Immature natural killer cell (primary cell): ENCODE results near the gene DTWD1. TPM values are rescaled to one million over a fixed set of nuclear protein-coding genes. Genes with fewer than 3 reads are reported as not detected.

Source experiments
- DNase-seq, 3 donors: peaks; one replicate each; pipeline ENCODE4 v3.0.0; 2022; ENCODE audit warnings: mixed read lengths in 1 of 3
- H3K27ac Mint-ChIP-seq, 6 donors: one replicate each; pipeline ENCODE4 v1.8.0; 2020; ENCODE audit warnings: mixed read lengths in 6 of 6, mild to moderate bottlenecking in 5 of 6, inconsistent platforms in 4 of 6, moderate library complexity in 3 of 6
- H3K27me3 Mint-ChIP-seq, 3 donors: one replicate each; pipeline ENCODE4 v1.8.0; 2020 to 2021; ENCODE audit warnings: low read depth in 3 of 3, mild to moderate bottlenecking in 3 of 3, mixed read lengths in 3 of 3, moderate library complexity in 3 of 3, inconsistent platforms in 1 of 3
- H3K36me3 Mint-ChIP-seq, 3 donors: one replicate each; pipeline ENCODE4 v1.8.0; 2020; ENCODE audit warnings: mixed read lengths in 3 of 3, inconsistent platforms in 2 of 3, mild to moderate bottlenecking in 2 of 3
- H3K4me1 Mint-ChIP-seq, 2 donors: one replicate each; pipeline ENCODE4 v1.8.0; 2020; ENCODE audit warnings: inconsistent platforms in 2 of 2, mild to moderate bottlenecking in 2 of 2, mixed read lengths in 2 of 2, moderate library complexity in 1 of 2
- H3K4me3 Mint-ChIP-seq, 5 donors: one replicate each; pipeline ENCODE4 v1.8.0; 2020; ENCODE audit warnings: mild to moderate bottlenecking in 5 of 5, mixed read lengths in 5 of 5, inconsistent platforms in 3 of 5, moderate library complexity in 3 of 5
- H3K9me3 Mint-ChIP-seq, 6 donors: one replicate each; pipeline ENCODE4 v1.8.0; 2020; ENCODE audit warnings: mild to moderate bottlenecking in 6 of 6, mixed read lengths in 6 of 6, inconsistent platforms in 4 of 6, moderate library complexity in 3 of 6
- polyA plus RNA-seq, 3 donors: library from polyadenylated mRNA; unstranded; fragments of 300-500 nt; fragmentation: Illumina TruSeq; gene quantifications; one replicate each; pipeline ENCODE4 v1.2.3, GENCODE V29; 2021

Gene DTWD1
- polyA plus RNA-seq, 3 donors from 2014 or later: 11.3 to 19.7 (median 16.9) TPM

- Mint-ChIP-seq H3K36me3 (peaks cover 5 to 15% (median 14%) of the 10 kb centered on the region in 3 donors), H3K9me3 (peaks cover 0 to 4% (median 1%) of the 10 kb centered on the region in 6 donors), H3K27me3 (peaks cover 2 to 9% (median 4%) of the 10 kb centered on the region in 3 donors), H3K4me1 (peaks cover 31 to 42% of the 10 kb centered on the region in 2 donors), H3K4me3 (peak overlapping the region; percentile 96 to 99 (median 98)), H3K27ac (peak overlapping the region in 4 of 6 donors; percentile 30 to 98 (median 92))
- no peak for DNase-seq
Observed at GRCh38 chr15:49621887-49622286, 1.0 kb downstream of the DTWD1 start.

GRCh38 chr15:49622561-49622960 lies 1.7 kb downstream of the DTWD1 start:
- peaks cover 5 to 15% (median 14%) of the 10 kb centered on the region in 3 donors for H3K36me3 Mint-ChIP-seq
- H3K27ac Mint-ChIP-seq: peak overlapping the region in 1 of 6 donors; percentile 7
- peak overlapping the region in 2 of 5 donors; percentile 15 to 99 for H3K4me3 Mint-ChIP-seq
- H3K27me3 Mint-ChIP-seq: peaks cover 2 to 9% (median 4%) of the 10 kb centered on the region in 3 donors
- no peak for DNase-seq
- H3K4me1 Mint-ChIP-seq: peaks cover 31 to 42% of the 10 kb centered on the region in 2 donors
- H3K9me3 Mint-ChIP-seq: peaks cover 0 to 4% (median 1%) of the 10 kb centered on the region in 6 donors

DNA sequence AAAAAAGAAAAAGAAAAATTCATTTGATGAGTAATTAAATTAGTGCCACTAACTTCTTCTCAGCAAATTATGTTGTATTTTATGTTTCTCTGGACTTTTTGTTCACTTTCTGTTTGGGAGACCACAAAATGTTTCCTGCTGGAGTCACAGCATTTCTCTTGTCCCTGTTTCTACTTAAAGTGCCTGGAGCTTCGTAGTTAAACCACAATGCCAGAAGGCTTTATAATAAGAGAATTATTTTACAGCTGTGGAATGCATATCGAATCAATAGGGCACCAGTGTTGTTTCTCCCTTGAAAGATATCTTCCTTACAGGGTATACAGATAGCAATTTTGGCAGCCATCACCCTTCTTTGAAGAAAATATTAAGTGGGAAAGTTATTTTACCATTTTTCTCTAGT lies 3.2 kb downstream of the DTWD1 start:
- H3K4me3 Mint-ChIP-seq: peak overlapping the region in 2 of 5 donors; percentile 15 to 44
- DNase-seq: no peak
- peaks cover 2 to 9% (median 4%) of the 10 kb centered on the region in 3 donors for H3K27me3 Mint-ChIP-seq
- H3K4me1 Mint-ChIP-seq: peaks cover 31 to 42% of the 10 kb centered on the region in 2 donors
- H3K36me3 Mint-ChIP-seq: peaks cover 5 to 21% (median 14%) of the 10 kb centered on the region in 3 donors
- peaks cover 0 to 4% (median 0%) of the 10 kb centered on the region in 6 donors for H3K9me3 Mint-ChIP-seq
- H3K27ac Mint-ChIP-seq: peak overlapping the region in 2 of 6 donors; percentile 32 to 53

GRCh38 chr15:49625460-49626036 lies 4.7 kb downstream of the DTWD1 start:
- peaks cover 0 to 4% (median 0%) of the 10 kb centered on the region in 6 donors for H3K9me3 Mint-ChIP-seq
- H3K4me1 Mint-ChIP-seq: peaks cover 22 to 33% of the 10 kb centered on the region in 2 donors
- no peak overlapping the region for H3K27ac Mint-ChIP-seq
- H3K27me3 Mint-ChIP-seq: peaks cover 3 to 5% (median 4%) of the 10 kb centered on the region in 3 donors
- peaks cover 5 to 28% (median 14%) of the 10 kb centered on the region in 3 donors for H3K36me3 Mint-ChIP-seq
- DNase-seq: no peak
- H3K4me3 Mint-ChIP-seq: no peak overlapping the region

DNA sequence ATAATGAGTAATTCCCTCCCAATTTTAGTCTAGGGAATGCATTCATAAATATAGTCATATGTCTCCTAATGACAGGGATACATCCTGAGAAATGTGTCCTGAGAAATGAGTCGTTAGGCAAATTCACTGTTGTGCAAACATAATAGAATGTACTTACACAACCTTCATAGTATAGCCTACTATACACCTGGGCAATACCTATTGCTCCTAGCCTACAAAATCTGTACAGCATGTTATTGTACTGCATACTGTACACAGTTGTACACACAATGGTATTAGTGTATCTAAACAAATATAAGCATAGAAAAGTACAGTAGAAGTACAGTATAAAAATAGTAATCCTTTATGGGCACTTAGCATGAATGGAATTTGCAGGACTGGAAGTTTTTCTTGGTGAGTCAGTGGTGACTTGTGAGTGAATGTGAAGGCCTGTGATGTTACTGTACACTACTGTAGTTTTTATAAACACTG lies 6.6 kb downstream of the DTWD1 start:
- Mint-ChIP-seq H3K9me3 (peaks cover 0 to 4% (median 0%) of the 10 kb centered on the region in 6 donors), H3K36me3 (peaks cover 5 to 28% (median 14%) of the 10 kb centered on the region in 3 donors), H3K4me1 (peaks cover 7 to 14% of the 10 kb centered on the region in 2 donors), H3K27me3 (peaks cover 0 to 2% (median 0%) of the 10 kb centered on the region in 3 donors), H3K27ac (no peak overlapping the region), H3K4me3 (no peak overlapping the region)
- DNase-seq: no peak

DNA sequence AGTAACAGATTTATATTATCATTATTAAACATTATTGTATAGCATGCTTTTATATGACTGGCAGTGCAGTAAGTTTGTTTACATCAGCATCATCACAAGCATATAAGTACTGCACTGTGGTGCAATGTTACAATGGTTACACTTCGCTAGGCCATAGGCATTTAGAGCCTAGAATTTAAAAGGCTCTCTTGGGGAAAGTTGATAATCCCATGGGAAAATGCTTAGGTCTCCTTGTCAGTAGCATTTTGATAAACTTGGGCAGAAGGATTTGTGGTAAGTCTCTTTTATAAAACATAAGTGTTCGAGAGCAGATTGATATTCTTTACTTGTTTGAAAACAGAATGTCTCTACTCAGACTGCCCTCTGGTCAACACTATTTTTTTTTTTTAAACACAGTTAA lies 7.5 kb downstream of the DTWD1 start:
- DNase-seq: no peak
- Mint-ChIP-seq H3K27ac (no peak overlapping the region), H3K4me3 (no peak overlapping the region), H3K36me3 (peaks cover 5 to 28% (median 14%) of the 10 kb centered on the region in 3 donors), H3K9me3 (peaks cover 0 to 4% (median 0%) of the 10 kb centered on the region in 6 donors), H3K4me1 (peaks cover 5 to 8% of the 10 kb centered on the region in 2 donors), H3K27me3 (peaks cover 0 to 2% (median 0%) of the 10 kb centered on the region in 3 donors)

DNA sequence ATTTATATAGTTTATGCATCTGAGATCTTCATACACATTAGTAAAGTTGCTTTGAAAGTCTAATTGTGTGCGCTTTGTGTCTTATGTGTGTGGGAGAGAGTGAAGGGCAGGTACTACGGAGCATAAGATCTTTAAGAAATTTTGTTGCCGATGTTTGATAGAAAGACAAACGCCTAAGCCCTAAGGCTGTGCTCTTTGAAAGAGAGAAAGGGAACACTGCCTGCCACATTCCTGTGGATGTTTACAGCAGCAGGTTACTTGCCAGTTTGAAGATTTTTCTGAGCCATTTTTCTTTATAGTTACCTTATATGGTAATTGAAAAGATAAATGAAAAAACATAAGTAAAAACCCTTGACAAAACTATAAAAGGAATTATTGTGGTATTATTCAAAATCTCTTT lies 17.0 kb downstream of the DTWD1 start:
- no peaks in the 10 kb centered on the region for H3K9me3 Mint-ChIP-seq
- H3K4me3 Mint-ChIP-seq: no peak overlapping the region
- no peaks in the 10 kb centered on the region for H3K4me1 Mint-ChIP-seq
- DNase-seq: no peak
- H3K36me3 Mint-ChIP-seq: peaks cover 9 to 23% (median 16%) of the 10 kb centered on the region in 3 donors
- H3K27ac Mint-ChIP-seq: no peak overlapping the region
- H3K27me3 Mint-ChIP-seq: no peaks in the 10 kb centered on the region

DNA sequence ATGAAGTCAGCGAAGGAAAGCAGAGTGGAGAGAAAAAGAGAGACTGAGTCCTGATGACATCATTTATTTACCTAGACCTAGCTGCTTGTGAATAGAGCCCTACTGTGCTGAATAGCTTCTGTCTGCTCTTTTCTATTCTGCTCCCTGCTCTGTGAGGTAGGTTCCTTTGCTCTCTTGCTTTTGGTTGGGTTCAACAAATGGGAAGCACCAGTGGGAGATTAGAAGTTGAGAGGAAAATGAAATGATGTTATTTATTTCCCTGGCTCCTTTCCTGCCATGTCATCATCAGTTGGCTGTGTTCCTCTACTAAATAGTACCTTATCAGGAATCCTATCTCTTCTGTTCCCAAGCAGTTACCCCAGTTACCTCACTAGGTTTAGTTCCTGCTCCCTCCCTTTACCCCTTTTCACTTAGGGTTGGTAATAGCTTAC lies 23.5 kb downstream of the DTWD1 start:
- H3K27me3 Mint-ChIP-seq: peaks cover 0 to 1% (median 0%) of the 10 kb centered on the region in 3 donors
- H3K36me3 Mint-ChIP-seq: peaks cover 0 to 25% (median 15%) of the 10 kb centered on the region in 3 donors
- H3K27ac Mint-ChIP-seq: no peak overlapping the region

DNA sequence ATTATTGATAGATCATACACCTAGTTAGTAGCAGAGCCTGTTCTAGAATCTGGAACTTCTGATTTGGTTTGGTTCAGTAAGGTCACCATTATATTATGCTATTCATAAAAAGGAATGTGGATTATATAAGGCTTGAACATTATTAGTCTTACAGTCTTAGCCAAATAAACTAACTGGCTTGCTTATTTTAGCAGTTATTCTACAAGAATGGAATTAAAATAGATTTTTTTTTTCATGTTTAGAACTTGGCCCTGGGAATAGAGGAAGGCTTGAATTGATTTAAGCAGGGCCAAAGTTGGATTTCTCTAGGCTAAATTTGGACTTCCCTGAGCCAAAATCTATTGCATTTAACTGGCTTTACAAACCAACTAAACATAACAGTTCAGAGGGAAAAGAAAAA lies 24.4 kb downstream of the DTWD1 start:
- Mint-ChIP-seq H3K27me3 (peaks cover 0 to 1% (median 0%) of the 10 kb centered on the region in 3 donors), H3K27ac (no peak overlapping the region), H3K4me3 (no peak overlapping the region), H3K4me1 (no peaks in the 10 kb centered on the region), H3K36me3 (peaks cover 0 to 21% (median 15%) of the 10 kb centered on the region in 3 donors), H3K9me3 (no peaks in the 10 kb centered on the region)
- no peak for DNase-seq

More for the DNA sequence above, 23.5 kb downstream of the DTWD1 start:
- H3K4me1 Mint-ChIP-seq: no peaks in the 10 kb centered on the region
- H3K9me3 Mint-ChIP-seq: no peaks in the 10 kb centered on the region
- DNase-seq: no peak
- H3K4me3 Mint-ChIP-seq: no peak overlapping the region

DNA sequence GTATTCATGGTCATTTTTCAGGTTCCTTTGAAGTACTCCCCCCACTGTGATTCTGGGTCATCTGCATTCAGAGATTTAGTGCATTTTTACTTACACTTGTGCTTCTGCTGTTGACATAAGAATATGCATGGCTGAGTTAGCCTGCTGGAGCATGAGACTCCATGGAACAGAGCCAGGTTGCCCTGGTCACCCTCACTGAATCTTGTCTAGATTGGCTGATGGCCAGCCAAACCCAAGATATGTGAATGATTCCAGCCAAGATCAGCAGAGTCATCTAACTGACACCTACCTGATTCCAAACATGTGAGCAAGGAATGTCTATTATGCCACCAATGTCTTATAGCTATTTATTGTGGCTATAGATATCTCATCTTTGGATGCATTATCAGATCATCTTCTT lies 25.1 kb downstream of the DTWD1 start:
- H3K36me3 Mint-ChIP-seq: peaks cover 0 to 21% (median 15%) of the 10 kb centered on the region in 3 donors
- no peak for DNase-seq
- H3K27me3 Mint-ChIP-seq: peaks cover 0 to 1% (median 0%) of the 10 kb centered on the region in 3 donors
- H3K9me3 Mint-ChIP-seq: peaks cover 0 to 4% (median 0%) of the 10 kb centered on the region in 6 donors
- no peak overlapping the region for H3K27ac Mint-ChIP-seq
- no peaks in the 10 kb centered on the region for H3K4me1 Mint-ChIP-seq
- H3K4me3 Mint-ChIP-seq: no peak overlapping the region

- Mint-ChIP-seq H3K27ac (no peak overlapping the region), H3K36me3 (peaks cover 0 to 17% (median 11%) of the 10 kb centered on the region in 3 donors), H3K27me3 (peaks cover 0 to 1% (median 0%) of the 10 kb centered on the region in 3 donors), H3K9me3 (peaks cover 0 to 8% (median under 1%) of the 10 kb centered on the region in 6 donors), H3K4me3 (no peak overlapping the region), H3K4me1 (no peaks in the 10 kb centered on the region)
- no peak for DNase-seq
Observed at GRCh38 chr15:49646891-49647290, 26.0 kb downstream of the DTWD1 start.

GRCh38 chr15:49649987-49650386 lies 29.1 kb downstream of the DTWD1 start:
- peaks cover 10 to 28% (median 23%) of the 10 kb centered on the region in 6 donors for H3K9me3 Mint-ChIP-seq
- no peak overlapping the region for H3K27ac Mint-ChIP-seq
- no peak overlapping the region for H3K4me3 Mint-ChIP-seq
- no peak for DNase-seq
- peaks cover 0 to 6% (median 6%) of the 10 kb centered on the region in 3 donors for H3K27me3 Mint-ChIP-seq
- H3K36me3 Mint-ChIP-seq: peaks cover 0 to 9% (median 3%) of the 10 kb centered on the region in 3 donors
- no peaks in the 10 kb centered on the region for H3K4me1 Mint-ChIP-seq

DNA sequence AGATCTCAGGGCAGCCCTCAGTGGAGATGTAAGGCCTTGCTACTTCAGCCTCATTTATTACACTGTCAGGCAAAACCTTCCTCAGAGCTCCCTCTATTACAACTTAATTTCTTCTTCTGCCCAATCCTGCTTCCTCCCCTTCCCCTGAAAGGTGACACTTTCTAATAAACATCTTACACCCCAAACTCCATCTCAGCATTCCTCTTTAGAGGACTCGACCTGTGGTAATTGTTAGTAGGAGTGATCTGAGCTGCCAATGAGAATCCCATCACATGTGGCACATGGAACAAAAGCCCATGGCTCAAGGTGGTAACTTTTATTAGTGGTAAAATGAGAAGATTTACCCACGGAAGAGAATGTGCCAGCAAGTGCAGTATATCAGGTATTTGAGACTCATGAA lies 29.8 kb downstream of the DTWD1 start:
- H3K4me3 Mint-ChIP-seq: no peak overlapping the region
- DNase-seq: no peak
- no peaks in the 10 kb centered on the region for H3K4me1 Mint-ChIP-seq
- H3K9me3 Mint-ChIP-seq: peaks cover 11 to 28% (median 23%) of the 10 kb centered on the region in 6 donors
- peaks cover 0 to 13% (median 3%) of the 10 kb centered on the region in 3 donors for H3K36me3 Mint-ChIP-seq
- peaks cover 0 to 7% (median 6%) of the 10 kb centered on the region in 3 donors for H3K27me3 Mint-ChIP-seq
- no peak overlapping the region for H3K27ac Mint-ChIP-seq

DNA sequence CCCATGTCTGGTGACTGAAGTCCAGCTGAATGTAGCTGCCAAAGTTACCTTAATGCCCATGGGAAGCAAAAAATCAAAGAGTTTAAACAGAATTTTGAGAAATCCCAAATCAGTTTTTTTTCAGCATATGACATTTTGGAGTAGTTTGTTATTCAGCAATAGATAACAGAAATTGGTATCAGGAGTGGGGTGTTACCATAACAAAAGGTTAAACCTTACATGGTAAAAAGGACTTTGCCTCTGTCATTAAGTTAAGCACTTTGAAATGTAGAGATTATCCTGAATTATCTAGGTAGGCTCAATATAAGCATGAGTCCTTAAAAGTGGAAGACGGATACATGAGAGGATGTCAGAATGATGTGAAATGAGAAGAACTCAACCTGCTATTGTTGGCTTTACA lies 32.1 kb downstream of the DTWD1 start:
- DNase-seq: no peak
- Mint-ChIP-seq H3K27ac (no peak overlapping the region), H3K27me3 (peaks cover 0 to 8% (median 6%) of the 10 kb centered on the region in 3 donors)

More for the DNA sequence above, 32.1 kb downstream of the DTWD1 start:
- Mint-ChIP-seq H3K9me3 (peaks cover 12 to 28% (median 23%) of the 10 kb centered on the region in 6 donors), H3K4me3 (no peak overlapping the region), H3K4me1 (no peaks in the 10 kb centered on the region), H3K36me3 (peaks cover 0 to 13% (median 0%) of the 10 kb centered on the region in 3 donors)
